H9 (cell line): ENCODE data around the gene INTS12. TPM values are rescaled to one million over a fixed set of nuclear protein-coding genes. Genes with fewer than 3 reads are reported as not detected.

Experiments used
- DNase-seq: peaks from one replicate; pipeline ENCODE4 v3.0.0-alpha.2; 2017
- H2AFZ ChIP-seq: one replicate; pipeline ENCODE4 v1.6.1; 2013; ENCODE audit warnings: mild to moderate bottlenecking, low read length, control low read depth, moderate library complexity
- H2AK5ac ChIP-seq: 2 replicates; pipeline ENCODE4 v1.6.1; 2013; ENCODE audit warnings: low read length, control low read depth, mixed read lengths; ENCODE audit not compliant: insufficient read length
- H2BK120ac ChIP-seq: one replicate; pipeline ENCODE4 v1.6.1; 2013; ENCODE audit warnings: low read depth, mild to moderate bottlenecking, low read length, control low read depth, inconsistent platforms; ENCODE audit not compliant: poor library complexity, severe bottlenecking
- H2BK12ac ChIP-seq: 2 replicates; pipeline ENCODE4 v1.6.1; 2013; ENCODE audit warnings: low read length, control low read depth, mixed read lengths, low read depth; ENCODE audit not compliant: insufficient read length
- H2BK15ac ChIP-seq: 2 replicates; pipeline ENCODE4 v1.6.1; 2013; ENCODE audit warnings: low read depth, low read length, control low read depth
- H2BK20ac ChIP-seq: one replicate; pipeline ENCODE4 v1.6.1; 2013; ENCODE audit warnings: low read depth, mild to moderate bottlenecking, low read length, control low read depth, inconsistent platforms; ENCODE audit not compliant: poor library complexity, severe bottlenecking
- H2BK5ac ChIP-seq: 2 replicates; pipeline ENCODE4 v1.6.1; 2013; ENCODE audit warnings: low read length, control low read depth, mixed read lengths; ENCODE audit not compliant: insufficient read length
- H3K14ac ChIP-seq: 2 replicates; pipeline ENCODE4 v1.6.1; 2013; ENCODE audit warnings: low read length, control low read depth; ENCODE audit not compliant: insufficient read depth
- H3K18ac ChIP-seq: 2 replicates; pipeline ENCODE4 v1.6.1; 2013; ENCODE audit warnings: low read depth, mild to moderate bottlenecking, mixed read lengths, low read length, control low read depth; ENCODE audit not compliant: insufficient read length
- H3K23ac ChIP-seq: 2 replicates; pipeline ENCODE4 v1.6.1; 2013; ENCODE audit warnings: low read length, control low read depth, mixed read lengths, low read depth; ENCODE audit not compliant: insufficient read length
- H3K23me2 ChIP-seq: 2 replicates; pipeline ENCODE4 v1.6.1; 2013; ENCODE audit warnings: low read depth, mild to moderate bottlenecking, mixed read lengths, low read length, control low read depth; ENCODE audit not compliant: insufficient read length, poor library complexity, severe bottlenecking
- H3K27ac ChIP-seq: 2 replicates; pipeline ENCODE4 v1.5.1; 2013; ENCODE audit warnings: low read length, control low read depth, mixed read lengths, low read depth; ENCODE audit not compliant: insufficient read length
- H3K27me3 ChIP-seq: 2 replicates; pipeline ENCODE4 v1.6.1; 2013; ENCODE audit warnings: low read length, control low read depth, inconsistent platforms; ENCODE audit not compliant: insufficient read depth
- H3K4ac ChIP-seq: 2 replicates; pipeline ENCODE4 v1.6.1; 2013; ENCODE audit warnings: low read depth, mild to moderate bottlenecking, control low read depth, inconsistent platforms, low read length, moderate library complexity
- H3K4me1 ChIP-seq: 2 replicates; pipeline ENCODE4 v1.6.1; 2013; ENCODE audit warnings: low read length, control low read depth, inconsistent platforms; ENCODE audit not compliant: insufficient read depth
- H3K4me2 ChIP-seq: 2 replicates; pipeline ENCODE4 v1.6.1; 2013; ENCODE audit warnings: low read length, control low read depth, mixed read lengths; ENCODE audit not compliant: insufficient read length, insufficient read depth
- H3K56ac ChIP-seq: 2 replicates; pipeline ENCODE4 v1.6.1; 2013; ENCODE audit warnings: low read depth, mild to moderate bottlenecking, mixed read lengths, low read length, control low read depth; ENCODE audit not compliant: insufficient read length
- H3K79me1 ChIP-seq: 2 replicates; pipeline ENCODE4 v1.6.1; 2013; ENCODE audit warnings: low read depth, mild to moderate bottlenecking, moderate library complexity, low read length, control low read depth, inconsistent platforms; ENCODE audit not compliant: insufficient read depth, poor library complexity, severe bottlenecking
- H3K79me2 ChIP-seq: 2 replicates; pipeline ENCODE4 v1.6.1; 2013; ENCODE audit warnings: low read length, control low read depth, inconsistent platforms; ENCODE audit not compliant: insufficient read depth
- H3K9ac ChIP-seq: 2 replicates; pipeline ENCODE4 v1.6.1; 2013; ENCODE audit warnings: low read length, control low read depth, mixed read lengths; ENCODE audit not compliant: insufficient read length; ENCODE audit errors: extremely low read depth
- H3K9me3 ChIP-seq: one replicate; pipeline ENCODE4 v1.6.1; 2013; ENCODE audit warnings: low read depth, low read length, inconsistent platforms; ENCODE audit not compliant: control insufficient read depth
- H3T11ph ChIP-seq: one replicate; pipeline ENCODE4 v1.6.1; 2013; ENCODE audit warnings: mild to moderate bottlenecking, low read length, control low read depth, inconsistent platforms
- H4K20me1 ChIP-seq: one replicate; pipeline ENCODE4 v1.6.1; 2013; ENCODE audit not compliant: control insufficient read depth, insufficient read length, insufficient read depth
- H4K5ac ChIP-seq: 2 replicates; pipeline ENCODE4 v1.6.1; 2013; ENCODE audit warnings: low read depth, mild to moderate bottlenecking, mixed read lengths, low read length, control low read depth; ENCODE audit not compliant: insufficient read length
- H4K8ac ChIP-seq: replicated peaks from 2 replicates; pipeline ENCODE4 v1.6.1; 2013; ENCODE audit warnings: low read length, control low read depth, mixed read lengths, low read depth; ENCODE audit not compliant: insufficient read length
- H4K91ac ChIP-seq: 2 replicates; pipeline ENCODE4 v1.6.1; 2013; ENCODE audit warnings: low read depth, mild to moderate bottlenecking, moderate library complexity, mixed read lengths, low read length, control low read depth; ENCODE audit not compliant: insufficient read length
- H3K27ac Mint-ChIP-seq, 3 experiments: 2 replicates in 2 of 3; 3 replicates in 1 of 3; pipeline ENCODE4 v1.8.0; 2020 to 2021; ENCODE audit warnings: mixed read lengths in 3 of 3, mild to moderate bottlenecking in 1 of 3, moderate library complexity in 1 of 3
- H3K27me3 Mint-ChIP-seq: 2 replicates; pipeline ENCODE4 v1.8.0; 2021; ENCODE audit warnings: low read depth, mild to moderate bottlenecking, moderate library complexity, mixed read lengths
- H3K36me3 Mint-ChIP-seq, 3 experiments: 2 replicates in 2 of 3; 3 replicates in 1 of 3; pipeline ENCODE4 v1.8.0; 2020 to 2021; ENCODE audit warnings: low read depth in 3 of 3, mixed read lengths in 3 of 3; ENCODE audit not compliant: insufficient read depth in 1 of 3
- H3K4me1 Mint-ChIP-seq, 2 experiments: 2 replicates each; pipeline ENCODE4 v1.8.0; 2020; ENCODE audit warnings: mixed read lengths in 2 of 2
- H3K4me3 Mint-ChIP-seq, 2 experiments: 2 replicates in 1 of 2; 3 replicates in 1 of 2; pipeline ENCODE4 v1.8.0; 2020 to 2021; ENCODE audit warnings: mild to moderate bottlenecking in 2 of 2, mixed read lengths in 2 of 2, moderate library complexity in 1 of 2
- H3K9me3 Mint-ChIP-seq, 2 experiments: 2 replicates in 1 of 2; 3 replicates in 1 of 2; pipeline ENCODE4 v1.8.0; 2020; ENCODE audit warnings: mild to moderate bottlenecking in 2 of 2, mixed read lengths in 2 of 2, moderate library complexity in 1 of 2
- CTCF ChIP-seq: fragments of 200-600 bp; sonication (generic); conservative IDR thresholded peaks from 3 replicates; pipeline ENCODE4 v1.8.0; 2021; ENCODE audit warnings: antibody characterized with exemption, mild to moderate bottlenecking
- total RNA-seq: library from RNA; stranded (reverse); gene quantifications from 2 replicates; pipeline ENCODE4 v1.2.1, GENCODE V29; 2021

INTS12 gene
- total RNA-seq, 1 experiment from 2014 or later = 15.6 TPM

DNA sequence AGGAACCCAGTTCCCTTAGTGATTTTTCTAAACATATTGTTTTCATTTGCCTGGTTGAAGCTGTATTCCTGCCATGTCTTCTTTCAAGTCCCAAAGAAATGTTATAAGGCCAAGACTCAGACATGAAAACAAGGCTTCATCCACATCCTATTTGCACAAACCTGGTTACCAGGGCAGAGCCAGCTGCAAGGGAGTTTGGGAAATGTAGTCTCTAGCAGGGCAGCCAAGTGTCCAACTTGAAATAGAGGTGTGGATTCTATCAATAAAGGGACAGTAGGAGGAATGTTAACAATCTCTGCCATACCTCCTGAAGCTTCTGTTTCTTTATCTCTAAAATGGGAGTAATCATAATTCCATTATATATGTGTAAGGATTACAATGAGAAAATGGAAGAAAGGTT is 56.6 kb downstream of the INTS12 start:
- no peak overlapping the region for H4K8ac ChIP-seq
- H3T11ph ChIP-seq = no peak overlapping the region
- H3K4me1 ChIP-seq = no peaks in the 10 kb centered on the region
- DNase-seq = no peak
- H2BK20ac ChIP-seq = no peak overlapping the region
- Mint-ChIP-seq H3K9me3 (no peaks in the 10 kb centered on the region), H3K4me3 (no peak overlapping the region), H3K27me3 (peaks cover 23% of the 10 kb centered on the region), H3K4me1 (no peaks in the 10 kb centered on the region), H3K36me3 (no peaks in the 10 kb centered on the region), H3K27ac (no peak overlapping the region)
- H3K9me3 ChIP-seq = no peaks in the 10 kb centered on the region
- H3K79me2 ChIP-seq = no peaks in the 10 kb centered on the region
- no peak overlapping the region for H2BK5ac ChIP-seq
- H2AFZ ChIP-seq = no peak overlapping the region
- H2BK120ac ChIP-seq = no peak overlapping the region
- H2BK12ac ChIP-seq = no peak overlapping the region
- H4K5ac ChIP-seq = no peak overlapping the region
- no peak overlapping the region for H3K9ac ChIP-seq
- H3K23me2 ChIP-seq = no peaks in the 10 kb centered on the region
- no peak overlapping the region for H3K23ac ChIP-seq
- H2BK15ac ChIP-seq = no peak overlapping the region
- no peaks in the 10 kb centered on the region for H3K27me3 ChIP-seq
- H3K4ac ChIP-seq = no peak overlapping the region
- TF ChIP-seq CTCF = no peak
- H3K18ac ChIP-seq = no peak overlapping the region
- no peak overlapping the region for H3K27ac ChIP-seq
- no peak overlapping the region for H2AK5ac ChIP-seq
- H3K79me1 ChIP-seq = no peaks in the 10 kb centered on the region
- no peak overlapping the region for H3K56ac ChIP-seq
- no peaks in the 10 kb centered on the region for H4K20me1 ChIP-seq
- no peak overlapping the region for H4K91ac ChIP-seq
- no peak overlapping the region for H3K14ac ChIP-seq
- no peak overlapping the region for H3K4me2 ChIP-seq
